IPS-18c (cell line): ENCODE data around the gene MEF2A.

ENCODE experiments used
- H3K4me3 ChIP-seq: 2 replicates; pipeline ENCODE4 v1.7.0; 2013; ENCODE audit warnings: low read depth, mild to moderate bottlenecking, low read length, moderate library complexity; ENCODE audit not compliant: insufficient read depth
- H3K9me3 ChIP-seq: one replicate; pipeline ENCODE4 v1.6.1; 2013; ENCODE audit warnings: mild to moderate bottlenecking, low read length, moderate library complexity; ENCODE audit not compliant: control insufficient read depth, insufficient read depth

Gene MEF2A

DNA sequence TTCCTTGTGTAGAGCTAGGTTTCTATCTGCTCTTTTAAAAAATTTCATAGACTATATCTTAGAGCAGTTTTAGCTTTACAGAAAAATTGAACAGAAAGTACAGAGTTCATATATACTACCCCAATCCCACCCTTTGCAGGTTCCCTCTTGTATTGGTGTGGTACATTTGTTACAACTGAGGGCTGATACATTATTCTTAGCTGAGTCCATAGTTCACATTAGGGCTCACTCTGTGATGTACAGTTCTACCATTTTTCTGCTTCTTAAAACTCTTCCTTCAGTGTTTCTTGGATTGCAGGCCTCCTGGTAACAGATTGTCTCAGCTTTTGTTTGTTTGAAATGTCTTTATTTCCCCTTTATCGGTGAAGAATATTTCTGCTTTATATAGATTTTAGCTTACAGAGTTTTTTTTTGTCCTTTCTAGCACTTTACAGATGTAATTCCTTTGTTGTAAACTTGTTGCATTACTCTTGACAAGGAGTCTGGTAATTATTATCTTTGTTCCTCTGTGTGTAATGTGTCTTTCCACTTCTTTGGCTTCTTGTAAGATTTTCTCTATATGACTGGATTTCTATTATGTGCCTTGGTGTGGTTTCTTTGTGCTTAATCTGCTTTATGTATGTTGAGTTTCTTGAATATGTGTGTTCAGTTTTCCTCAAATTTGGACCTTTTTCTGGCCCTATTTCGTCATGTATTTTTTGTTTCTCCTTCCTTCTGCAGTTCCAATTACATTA lies 25.3 kb downstream of the MEF2A start:
- H3K9me3 ChIP-seq: no peaks in the 10 kb centered on the region
- no peak overlapping the region for H3K4me3 ChIP-seq

- Histone ChIP-seq H3K9me3 (no peaks in the 10 kb centered on the region), H3K4me3 (no peak overlapping the region)
These were observed 26.5 kb downstream of the MEF2A start for GRCh38 chr15:99592145-99592791.

DNA sequence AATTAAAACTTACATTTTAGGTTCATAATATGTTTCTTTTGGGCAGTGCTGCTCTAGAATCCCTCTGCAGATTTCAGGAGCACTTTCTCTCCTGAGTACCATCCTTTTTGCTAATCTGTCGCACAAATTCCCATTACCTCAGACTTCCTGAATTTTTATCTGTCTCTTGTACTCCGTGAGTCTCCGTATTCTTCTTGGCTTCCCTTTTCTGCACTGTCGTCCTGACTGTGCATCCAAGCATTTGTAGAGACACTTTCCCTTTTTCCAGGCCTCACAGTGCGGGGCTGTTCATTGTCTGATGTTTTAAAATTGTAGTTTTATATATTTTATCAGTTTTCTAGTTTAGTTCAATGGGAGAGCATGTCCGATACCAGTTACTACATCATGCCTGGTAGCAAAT lies 27.3 kb downstream of the MEF2A start:
- H3K9me3 ChIP-seq: no peaks in the 10 kb centered on the region
- no peak overlapping the region for H3K4me3 ChIP-seq

DNA sequence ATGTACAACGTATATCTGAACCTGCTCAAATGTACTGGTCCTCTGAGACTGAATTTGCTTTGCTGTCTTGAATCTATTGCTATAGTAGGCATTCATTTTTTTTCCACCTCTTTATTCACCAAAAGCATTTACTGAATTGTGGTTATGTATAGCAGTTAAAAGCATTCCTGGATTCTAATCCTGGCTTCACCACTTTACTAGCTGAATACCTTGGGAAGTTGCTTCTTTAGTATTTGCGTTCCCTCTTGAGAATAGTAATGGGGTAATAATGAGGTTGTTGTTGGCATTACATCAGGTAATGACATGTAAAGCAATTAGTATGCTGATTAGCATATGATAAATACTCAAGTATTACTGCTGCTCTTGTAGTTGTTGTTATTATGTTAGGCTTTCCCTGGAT lies 29.1 kb downstream of the MEF2A start:
- Histone ChIP-seq H3K4me3 (no peak overlapping the region), H3K9me3 (no peaks in the 10 kb centered on the region)

DNA sequence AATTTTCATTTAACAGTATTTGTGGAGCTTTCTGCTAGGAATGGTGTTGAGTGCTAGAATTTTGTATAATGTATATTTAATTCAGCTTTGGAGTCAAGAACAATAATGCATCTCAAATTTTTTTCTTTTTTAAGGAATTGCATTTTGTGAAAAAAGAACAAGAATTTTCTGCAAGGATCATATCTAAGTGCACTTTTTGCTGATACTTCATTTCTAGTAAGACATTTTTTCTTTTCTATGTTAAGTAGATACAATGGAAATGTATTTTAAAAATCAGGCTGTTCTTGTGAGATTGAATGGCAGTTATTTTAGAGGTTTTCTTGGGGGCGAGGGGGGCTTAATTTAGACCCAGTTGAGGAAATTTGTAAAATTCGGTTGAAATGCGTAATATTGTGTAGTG lies 32.5 kb downstream of the MEF2A start:
- H3K4me3 ChIP-seq: no peak overlapping the region
- H3K9me3 ChIP-seq: no peaks in the 10 kb centered on the region

- Histone ChIP-seq H3K4me3 (no peak overlapping the region), H3K9me3 (no peaks in the 10 kb centered on the region)
These were observed 38.0 kb downstream of the MEF2A start for GRCh38 chr15:99603828-99604227.

GRCh38 chr15:99604865-99605264 lies 39.1 kb downstream of the MEF2A start:
- no peaks in the 10 kb centered on the region for H3K9me3 ChIP-seq
- H3K4me3 ChIP-seq: no peak overlapping the region

GRCh38 chr15:99605490-99605931 lies 39.7 kb downstream of the MEF2A start:
- Histone ChIP-seq H3K4me3 (no peak overlapping the region), H3K9me3 (no peaks in the 10 kb centered on the region)

DNA sequence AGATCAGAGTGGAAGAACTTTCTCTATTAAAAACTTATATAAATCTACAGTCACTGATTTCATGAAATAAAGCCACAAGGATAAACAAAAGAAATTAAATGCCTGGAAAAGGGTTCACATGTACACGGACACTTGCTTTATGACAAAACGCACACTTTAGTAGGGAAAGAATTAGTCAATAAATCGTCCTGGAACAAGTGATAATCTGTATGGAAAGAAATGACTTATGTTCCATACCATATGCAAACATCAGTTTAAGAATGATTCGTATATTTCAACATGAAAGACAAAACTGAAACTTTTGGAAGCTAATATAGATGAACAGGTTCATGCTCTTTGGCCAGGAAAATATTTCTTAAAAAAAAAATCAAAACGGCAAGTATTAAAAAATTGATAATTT lies 40.2 kb downstream of the MEF2A start:
- Histone ChIP-seq H3K9me3 (no peaks in the 10 kb centered on the region), H3K4me3 (no peak overlapping the region)

DNA sequence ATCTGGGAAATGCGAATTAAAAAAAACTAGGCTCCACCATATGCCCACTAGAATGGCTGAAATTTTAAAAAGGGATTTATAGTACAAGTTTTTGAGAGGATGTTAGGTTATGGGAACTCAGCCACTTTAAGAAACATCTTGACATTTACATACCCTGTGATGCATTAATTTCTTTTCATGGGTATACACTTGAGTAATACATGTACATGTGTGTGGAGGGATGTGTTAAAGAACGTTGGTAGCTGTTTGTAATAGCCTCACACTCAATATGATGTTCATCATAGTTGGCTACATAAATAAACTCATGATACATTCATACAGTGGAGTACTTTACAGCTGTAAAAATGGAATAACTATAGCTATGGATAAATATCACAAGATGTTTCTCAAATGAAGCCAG lies 40.9 kb downstream of the MEF2A start:
- Histone ChIP-seq H3K4me3 (no peak overlapping the region), H3K9me3 (no peaks in the 10 kb centered on the region)

GRCh38 chr15:99613481-99613880 lies 47.7 kb downstream of the MEF2A start:
- no peaks in the 10 kb centered on the region for H3K9me3 ChIP-seq
- no peak overlapping the region for H3K4me3 ChIP-seq

- Histone ChIP-seq H3K4me3 (no peak overlapping the region), H3K9me3 (no peaks in the 10 kb centered on the region)
These were observed 48.3 kb downstream of the MEF2A start for GRCh38 chr15:99613887-99614647.

- no peak overlapping the region for H3K4me3 ChIP-seq
- no peaks in the 10 kb centered on the region for H3K9me3 ChIP-seq
These were observed 49.0 kb downstream of the MEF2A start for GRCh38 chr15:99614749-99615288.

DNA sequence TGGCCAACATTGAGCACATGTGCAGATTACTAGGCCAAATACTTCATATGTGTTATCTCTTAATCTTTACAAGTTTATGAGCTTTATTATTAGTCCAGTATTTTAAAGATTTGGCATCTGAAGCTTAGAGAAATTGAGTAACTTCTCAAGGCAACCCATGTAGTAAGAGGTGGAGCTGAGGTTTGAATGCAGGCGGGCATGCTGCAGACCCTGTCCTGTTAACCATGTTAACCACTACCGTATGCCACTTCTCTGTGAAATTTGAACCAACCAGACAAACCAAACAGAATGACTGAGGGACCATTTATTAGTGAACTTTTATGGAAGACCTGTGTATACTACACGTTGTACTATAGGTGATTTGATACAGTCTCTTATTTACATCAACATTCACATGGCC lies 49.7 kb downstream of the MEF2A start:
- H3K4me3 ChIP-seq: no peak overlapping the region
- no peaks in the 10 kb centered on the region for H3K9me3 ChIP-seq

GRCh38 chr15:99616129-99616528 lies 50.3 kb downstream of the MEF2A start:
- H3K4me3 ChIP-seq: no peak overlapping the region

DNA sequence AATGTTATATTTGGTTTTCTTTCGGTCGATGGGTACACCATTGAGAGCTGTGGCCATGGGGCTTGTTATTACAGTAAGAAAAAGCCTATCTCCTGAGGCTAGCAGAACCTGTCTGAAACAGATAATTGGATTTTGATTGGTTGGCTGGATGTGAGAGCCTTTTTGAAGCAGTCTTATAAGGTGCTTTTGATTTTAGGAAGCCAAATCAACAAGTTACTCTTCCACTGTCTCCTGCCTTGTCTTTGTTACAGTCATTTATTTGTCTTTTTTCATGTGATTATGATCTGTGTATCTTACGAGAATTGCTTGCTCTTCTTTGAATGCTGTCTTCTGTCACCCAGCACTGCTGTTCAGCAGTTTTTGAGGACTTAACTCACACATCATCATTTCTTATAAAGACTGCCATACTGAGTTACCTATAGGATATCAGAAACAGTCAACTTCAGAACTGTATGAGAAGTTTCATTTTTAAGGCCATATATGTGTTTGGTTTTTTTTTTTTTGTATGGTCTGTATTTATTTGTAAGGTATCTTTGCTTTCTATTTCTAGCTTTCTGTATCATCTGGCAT lies 51.1 kb downstream of the MEF2A start:
- no peaks in the 10 kb centered on the region for H3K9me3 ChIP-seq
- no peak overlapping the region for H3K4me3 ChIP-seq

More at GRCh38 chr15:99616129-99616528, 50.3 kb downstream of the MEF2A start:
- H3K9me3 ChIP-seq: no peaks in the 10 kb centered on the region

- no peak overlapping the region for H3K4me3 ChIP-seq
- H3K9me3 ChIP-seq: no peaks in the 10 kb centered on the region
These were observed 53.2 kb downstream of the MEF2A start for GRCh38 chr15:99618941-99619411.
